Lower lobe of right lung (tissue), 2 donors: Measurements from ENCODE around the gene DLK2. TPM values are rescaled to one million over a fixed set of nuclear protein-coding genes. Genes with fewer than 3 reads are reported as not detected.
"Not testable (repeated sequence)": the region's sequence is repeated elsewhere in the genome, so short reads cannot be mapped to it uniquely, and the experiment has no call there.

ENCODE experiments used
- ATAC-seq, 2 donors: fragments of 200-7000 bp; cut with Tn5 transposase; one replicate each; pipeline ENCODE4 v1.9.1; 2020 to 2022; ENCODE audit warnings: mild to moderate bottlenecking in 2 of 2, moderate library complexity in 2 of 2
- DNase-seq: peaks from one replicate; pipeline ENCODE4 v3.0.0-alpha.2; 2020
- H3K27ac ChIP-seq: fragments of 200-600 bp; one replicate; pipeline ENCODE4 v1.8.0; 2022
- H3K27me3 ChIP-seq: fragments of 200-600 bp; one replicate; pipeline ENCODE4 v1.8.0; 2022; ENCODE audit warnings: low read depth
- H3K36me3 ChIP-seq: fragments of 200-600 bp; one replicate; pipeline ENCODE4 v1.8.0; 2022; ENCODE audit warnings: mild to moderate bottlenecking
- H3K4me1 ChIP-seq: fragments of 200-600 bp; one replicate; pipeline ENCODE4 v1.8.0; 2022
- H3K4me3 ChIP-seq: fragments of 200-600 bp; one replicate; pipeline ENCODE4 v1.8.0; 2022; ENCODE audit warnings: mild to moderate bottlenecking
- H3K9me3 ChIP-seq: fragments of 200-600 bp; one replicate; pipeline ENCODE4 v1.8.0; 2022
- CTCF ChIP-seq: fragments of 200-600 bp; IDR thresholded peaks from one replicate; pipeline ENCODE4 v1.8.0; 2022; ENCODE audit warnings: antibody characterized with exemption, mild to moderate bottlenecking
- intact Hi-C: fragments of 100-400 bp; cut with DNase I; formaldehyde crosslinking; loops from one replicate; pipeline ENCODE4 v1.11.0; 2022
- long read RNA-seq: library from polyadenylated mRNA; unstranded; transcript quantifications from one replicate; pipeline ENCODE4 v2.0.0, GENCODE V29; 2021
- total RNA-seq: library from RNA; stranded (reverse); fragmentation: NEBNext Ultra II Directional; extraction: Animal tissue kit (Norgen Biotek cat#: 25700); gene quantifications from one replicate; pipeline ENCODE4 v1.2.1, GENCODE V29; 2021
- donor health status: DM: no; HTN: yes; CAD: no; lungs with severe emphysema.

Gene DLK2
- 0.53 TPM for total RNA-seq
- long read RNA-seq, partial matches to known transcripts, result 1 of 4 reads
- long read RNA-seq, other reads (novel, unspliced or antisense), result 2 of 4 reads

- DNase-seq (no peak), ATAC-seq (peak; percentile 6 to 11)
- H3K27ac ChIP-seq, result no peak within 1 kb of the TSS
- peak within 1 kb of the TSS; percentile 55 for H3K4me3 ChIP-seq
- peaks cover 11% of the 10 kb centered on the region for H3K4me1 ChIP-seq
- peaks cover 43% of the 10 kb centered on the region for H3K27me3 ChIP-seq
- peaks cover 26% of the 10 kb centered on the region for H3K36me3 ChIP-seq
- intact Hi-C loops, result no loop called here
- no peaks in the 10 kb centered on the region for H3K9me3 ChIP-seq
- TF ChIP-seq CTCF, result no peak
Observed at GRCh38 chr6:43455531-43456428, at the start of gene DLK2. DLK2 (minus strand) TSS chr6:43455548; CDS start chr6:43454825, 723 bp downstream.

DNA sequence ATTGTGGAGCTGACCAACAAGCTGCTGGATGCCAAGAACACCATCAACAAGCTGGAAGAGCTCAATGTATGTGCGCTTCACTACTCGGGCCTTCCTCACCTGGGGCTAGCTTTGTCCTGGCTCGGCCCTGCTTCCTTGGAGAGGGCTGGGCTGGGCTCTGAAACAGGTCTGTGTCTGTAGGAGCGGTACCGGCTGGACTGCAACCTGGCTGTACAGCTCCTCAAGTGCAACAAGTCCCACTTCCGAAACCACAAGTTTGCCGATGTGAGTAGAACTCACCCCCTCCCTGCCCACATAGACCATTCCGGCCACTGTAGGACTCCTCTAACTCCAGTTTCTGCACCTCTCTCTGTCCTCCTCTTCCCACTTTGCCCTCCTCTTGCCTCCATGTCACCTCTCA lies 48.1 kb upstream of the DLK2 start:
- no peak for DNase-seq
- no peak for ATAC-seq
- no peak overlapping the region for H3K4me3 ChIP-seq
- peaks cover 6% of the 10 kb centered on the region for H3K27me3 ChIP-seq
- no peak overlapping the region for H3K27ac ChIP-seq
- peaks cover 64% of the 10 kb centered on the region for H3K36me3 ChIP-seq
- intact Hi-C loops, result no loop called here
- peaks cover 15% of the 10 kb centered on the region for H3K4me1 ChIP-seq
- H3K9me3 ChIP-seq, result no peaks in the 10 kb centered on the region
- no peak for TF ChIP-seq CTCF

GRCh38 chr6:43502666-43503065 lies 47.3 kb upstream of the DLK2 start:
- no peak overlapping the region for H3K27ac ChIP-seq
- TF ChIP-seq CTCF, result no peak
- no peaks in the 10 kb centered on the region for H3K9me3 ChIP-seq
- intact Hi-C loops, result no loop called here
- peaks cover 15% of the 10 kb centered on the region for H3K4me1 ChIP-seq
- H3K4me3 ChIP-seq, result no peak overlapping the region
- H3K36me3 ChIP-seq, result peaks cover 72% of the 10 kb centered on the region
- H3K27me3 ChIP-seq, result no peaks in the 10 kb centered on the region
- ATAC-seq (no peak), DNase-seq (no peak)

DNA sequence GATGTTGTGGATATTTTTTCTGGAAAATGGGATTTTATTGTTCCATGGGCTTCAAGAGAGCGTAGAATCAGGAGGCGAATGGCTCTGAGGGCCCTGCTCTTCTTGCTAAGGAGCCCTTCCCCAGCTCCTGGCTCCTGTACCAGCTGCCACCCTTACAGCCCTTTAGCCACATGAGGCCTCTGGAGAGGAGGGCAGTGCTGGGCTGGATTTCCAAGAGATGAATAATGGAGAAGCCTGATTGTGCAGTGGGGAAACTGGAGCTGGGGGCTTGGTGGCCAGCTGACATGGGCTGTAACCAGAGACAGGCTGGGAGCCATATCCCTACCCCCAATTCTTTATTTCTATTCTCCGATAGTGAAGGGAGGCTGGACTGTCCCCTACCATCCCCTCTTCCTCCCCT lies 45.6 kb upstream of the DLK2 start:
- Histone ChIP-seq H3K27me3 (no peaks in the 10 kb centered on the region), H3K27ac (no peak overlapping the region), H3K9me3 (no peaks in the 10 kb centered on the region), H3K4me3 (no peak overlapping the region), H3K4me1 (peaks cover 19% of the 10 kb centered on the region), H3K36me3 (peaks cover 74% of the 10 kb centered on the region)
- ATAC-seq (no peak), DNase-seq (no peak)
- TF ChIP-seq CTCF, result no peak
- intact Hi-C loops, result no loop called here

DNA sequence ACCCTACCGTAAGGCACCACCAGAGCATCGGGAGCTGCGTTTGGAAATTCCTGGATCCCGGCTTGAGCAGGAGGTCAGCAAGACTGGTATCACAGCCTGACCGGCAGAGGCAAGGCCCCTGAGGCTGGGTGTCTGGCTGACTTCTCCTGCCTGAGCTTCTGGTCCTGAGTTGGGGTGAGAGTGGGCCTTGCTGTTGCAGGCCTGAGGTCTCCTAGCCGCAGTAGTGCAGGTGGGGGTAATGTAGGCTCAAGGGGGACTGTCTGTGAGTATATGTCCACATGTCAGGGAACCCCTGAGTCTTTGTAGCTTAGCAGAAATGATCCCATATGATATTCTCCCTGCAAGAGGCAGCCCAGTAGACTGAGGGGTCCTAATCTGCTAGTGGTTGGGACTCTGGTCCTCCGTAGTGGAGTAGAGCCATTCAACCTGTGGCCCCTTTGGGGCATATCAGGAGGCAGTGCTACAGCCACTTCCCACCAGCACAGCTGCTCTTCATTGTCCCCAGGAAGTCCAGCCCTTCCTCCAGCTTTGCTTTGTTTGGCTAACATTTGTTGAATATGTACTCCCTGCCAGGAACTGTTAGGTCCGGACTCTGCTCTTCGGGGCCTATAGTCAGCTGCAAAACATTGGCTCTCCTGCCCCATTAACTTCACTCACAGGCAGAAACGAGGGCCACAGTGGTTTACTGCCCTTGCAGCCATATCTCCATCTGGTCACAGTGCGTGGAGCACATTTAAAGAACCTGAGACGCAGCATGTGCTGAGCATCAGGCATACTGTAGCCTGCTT lies 43.9 kb upstream of the DLK2 start:
- TF ChIP-seq CTCF, result no peak
- intact Hi-C loops, result no loop called here
- ATAC-seq (no peak), DNase-seq (no peak)
- peaks cover 62% of the 10 kb centered on the region for H3K36me3 ChIP-seq
- H3K4me3 ChIP-seq, result no peak overlapping the region
- no peaks in the 10 kb centered on the region for H3K9me3 ChIP-seq
- H3K27me3 ChIP-seq, result no peaks in the 10 kb centered on the region
- H3K4me1 ChIP-seq, result peaks cover 32% of the 10 kb centered on the region
- H3K27ac ChIP-seq, result peak overlapping the region; percentile 51

GRCh38 chr6:43498291-43498690 lies 42.9 kb upstream of the DLK2 start:
- H3K27me3 ChIP-seq, DNase-seq, H3K4me3 ChIP-seq, ATAC-seq, H3K9me3 ChIP-seq, intact Hi-C loops: not testable (repeated sequence)
- Histone ChIP-seq H3K27ac (peak overlapping the region; percentile 51), H3K36me3 (peaks cover 53% of the 10 kb centered on the region), H3K4me1 (peaks cover 32% of the 10 kb centered on the region)
